NCI-H2029 (cell line): ENCODE data around the gene OBSCN.
"Not testable (repeated sequence)": the region's sequence is repeated elsewhere in the genome, so short reads cannot be mapped to it uniquely, and the experiment has no call there.

ENCODE experiments used
- DNase-seq: peaks from one replicate; lab custom pipeline; 2025; lab: John Stamatoyannopoulos, UW

Gene OBSCN

GRCh38 chr1:228212966-228213844 lies 5.4 kb downstream of the OBSCN start:
- DNase-seq, result peak; percentile 18

DNA sequence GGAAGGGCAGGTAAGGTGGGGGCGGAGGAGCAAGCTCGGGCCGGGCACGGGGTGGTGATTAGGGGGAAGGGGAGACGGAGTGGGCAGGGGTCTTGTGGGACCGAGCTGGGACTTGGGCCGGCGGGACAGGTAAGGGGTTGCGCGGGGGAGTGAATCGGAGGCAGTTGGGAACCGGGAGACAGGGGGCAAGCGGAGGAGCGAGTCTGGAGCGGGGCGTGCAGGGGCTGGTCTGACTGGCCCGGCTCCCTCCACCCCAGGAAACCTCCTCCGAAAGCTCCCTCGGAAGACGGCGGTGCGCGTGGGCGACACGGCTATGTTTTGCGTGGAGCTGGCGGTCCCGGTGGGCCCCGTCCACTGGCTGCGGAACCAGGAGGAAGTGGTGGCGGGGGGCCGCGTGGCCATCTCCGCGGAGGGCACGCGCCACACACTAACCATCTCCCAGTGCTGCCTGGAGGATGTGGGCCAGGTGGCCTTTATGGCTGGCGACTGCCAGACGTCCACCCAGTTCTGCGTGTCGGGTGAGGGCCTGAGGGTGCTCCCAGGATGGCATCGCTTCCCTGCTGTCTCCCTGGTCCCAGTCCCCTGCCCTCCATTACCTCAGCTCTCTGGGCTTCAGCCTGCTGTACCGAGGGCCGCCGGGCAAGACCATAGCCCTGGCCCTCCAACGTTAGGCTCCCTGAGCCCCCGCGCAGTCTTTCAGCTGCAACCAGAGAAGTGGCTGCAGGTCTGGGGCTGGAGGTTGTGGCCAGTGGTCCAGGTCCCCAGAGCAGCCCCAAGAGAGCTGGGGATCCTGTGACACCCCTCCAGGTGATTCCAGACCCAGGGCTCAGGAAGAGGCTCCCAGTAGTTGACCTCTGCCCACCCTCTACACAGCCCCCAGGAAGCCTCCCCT lies 6.3 kb downstream of the OBSCN start:
- no peak for DNase-seq

DNA sequence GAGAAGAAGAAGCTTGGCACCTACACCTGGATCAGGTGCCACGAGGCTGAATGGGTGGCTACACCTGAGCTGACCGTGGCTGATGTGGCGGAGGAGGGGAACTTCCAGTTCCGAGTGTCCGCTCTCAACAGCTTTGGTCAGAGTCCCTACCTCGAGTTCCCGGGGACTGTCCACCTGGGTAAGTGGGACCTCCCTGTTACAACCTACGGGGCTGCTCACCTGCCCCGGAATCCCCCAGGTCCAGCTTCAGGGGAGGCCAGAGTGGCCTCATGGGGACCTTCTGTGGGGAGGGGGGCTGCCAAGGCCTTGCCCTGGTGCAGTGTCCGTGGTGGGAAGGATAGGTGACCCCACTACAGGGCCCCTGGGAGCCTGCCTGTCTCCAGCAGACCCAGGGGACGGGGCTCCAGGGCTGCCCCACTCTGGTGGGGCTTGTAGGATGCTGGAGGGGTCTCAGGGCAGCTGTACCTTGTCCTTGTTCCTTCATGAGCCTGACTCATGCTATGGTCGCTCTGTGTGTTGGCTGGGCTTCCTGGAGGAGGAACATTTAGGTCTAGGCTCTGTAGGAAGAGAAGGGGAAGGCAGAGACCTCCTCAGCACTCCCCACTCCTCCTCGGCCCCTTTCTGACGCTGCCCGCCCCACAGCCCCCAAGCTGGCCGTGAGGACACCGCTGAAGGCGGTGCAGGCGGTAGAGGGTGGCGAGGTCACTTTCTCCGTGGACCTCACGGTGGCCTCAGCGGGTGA lies 7.2 kb downstream of the OBSCN start:
- no peak for DNase-seq

DNA sequence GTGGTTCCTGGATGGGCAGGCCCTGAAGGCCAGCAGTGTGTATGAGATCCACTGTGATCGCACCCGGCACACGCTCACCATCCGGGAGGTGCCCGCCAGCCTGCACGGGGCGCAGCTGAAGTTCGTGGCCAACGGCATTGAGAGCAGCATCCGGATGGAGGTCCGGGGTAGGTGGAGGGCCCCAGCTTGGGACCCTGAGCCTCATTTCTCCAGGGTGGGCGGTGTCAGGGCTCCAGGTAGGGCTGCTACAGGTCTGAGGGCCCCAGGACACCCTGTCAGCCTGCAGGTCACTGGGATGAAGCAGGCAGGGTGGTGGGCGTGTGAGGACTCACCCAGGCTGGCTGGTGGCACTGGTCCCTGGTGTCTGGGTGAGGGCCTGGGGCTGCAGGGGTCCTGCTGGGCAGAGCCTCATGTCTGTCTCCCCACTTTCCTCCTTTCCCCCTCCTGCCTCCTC lies 7.8 kb downstream of the OBSCN start:
- no peak for DNase-seq

- DNase-seq, result no peak
Observed at GRCh38 chr1:228216371-228217320, 8.8 kb downstream of the OBSCN start.

- DNase-seq, result no peak
Observed at GRCh38 chr1:228217551-228218344, 9.9 kb downstream of the OBSCN start.

GRCh38 chr1:228218513-228219244 lies 10.8 kb downstream of the OBSCN start:
- no peak for DNase-seq

GRCh38 chr1:228219245-228219961 lies 11.6 kb downstream of the OBSCN start:
- no peak for DNase-seq

GRCh38 chr1:228219962-228220780 lies 12.3 kb downstream of the OBSCN start:
- DNase-seq, result no peak

DNA sequence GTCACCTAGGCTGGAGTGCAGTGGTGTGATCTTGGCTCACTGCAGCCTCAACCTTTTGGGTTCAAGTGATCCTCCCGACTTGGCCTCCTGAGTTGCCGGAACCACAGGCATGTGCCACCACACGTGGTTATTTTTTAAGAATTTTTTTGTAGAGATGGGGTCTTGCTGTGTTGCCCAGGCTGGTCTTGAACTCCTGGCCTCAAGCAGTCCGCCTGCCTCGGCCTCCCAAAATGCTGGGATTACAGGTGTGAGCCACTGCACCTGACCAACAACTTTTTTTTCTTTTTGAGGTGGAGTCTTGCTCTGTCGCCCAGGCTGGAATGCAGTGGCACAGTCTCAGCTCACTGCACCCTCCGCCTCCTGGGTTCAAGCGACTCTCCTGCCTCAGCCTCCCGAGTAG lies 13.3 kb downstream of the OBSCN start:
- not testable (repeated sequence) for DNase-seq

- DNase-seq, result no peak
Observed at GRCh38 chr1:228222548-228222947, 14.7 kb downstream of the OBSCN start.

DNA sequence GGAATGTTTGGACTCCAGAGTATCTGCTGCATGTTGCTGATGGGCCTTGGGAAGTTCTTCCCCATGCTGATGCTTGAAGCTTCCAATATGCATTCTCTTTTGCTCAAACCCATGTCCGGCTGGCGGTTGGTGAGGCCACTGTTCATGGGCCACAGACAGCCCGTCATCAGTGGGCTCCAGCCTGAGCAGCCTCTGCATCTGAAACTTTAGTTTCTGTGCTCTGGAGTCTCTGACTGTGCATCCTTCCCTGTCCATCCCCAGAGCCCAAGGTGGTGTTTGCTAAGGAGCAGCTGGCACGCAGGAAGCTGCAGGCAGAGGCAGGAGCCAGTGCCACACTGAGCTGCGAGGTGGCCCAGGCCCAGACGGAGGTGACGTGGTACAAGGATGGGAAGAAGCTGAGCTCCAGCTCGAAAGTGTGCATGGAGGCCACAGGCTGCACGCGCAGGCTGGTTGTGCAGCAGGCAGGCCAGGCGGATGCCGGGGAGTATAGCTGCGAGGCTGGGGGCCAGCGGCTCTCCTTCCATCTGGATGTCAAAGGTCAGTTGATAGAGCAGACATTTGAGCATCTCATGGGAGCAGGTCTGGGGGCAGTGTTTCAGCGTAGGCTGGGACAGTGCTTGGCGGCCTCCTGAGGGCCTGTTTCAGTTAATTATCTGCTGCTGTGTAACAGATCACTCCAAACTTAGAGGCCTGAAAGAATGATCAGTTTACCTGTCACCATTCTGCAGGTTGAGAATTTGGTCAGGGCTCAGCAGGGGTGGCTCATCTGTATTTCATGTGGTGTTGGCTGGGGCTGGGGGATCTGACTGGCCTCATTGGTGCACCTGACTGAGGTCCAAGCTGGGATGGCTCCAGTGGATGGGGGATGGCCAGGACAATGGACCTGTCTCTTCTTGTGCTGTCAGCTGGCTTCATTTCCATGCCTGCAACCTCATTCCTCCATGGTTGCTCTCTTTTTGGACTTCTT lies 16.6 kb downstream of the OBSCN start:
- no peak for DNase-seq

DNA sequence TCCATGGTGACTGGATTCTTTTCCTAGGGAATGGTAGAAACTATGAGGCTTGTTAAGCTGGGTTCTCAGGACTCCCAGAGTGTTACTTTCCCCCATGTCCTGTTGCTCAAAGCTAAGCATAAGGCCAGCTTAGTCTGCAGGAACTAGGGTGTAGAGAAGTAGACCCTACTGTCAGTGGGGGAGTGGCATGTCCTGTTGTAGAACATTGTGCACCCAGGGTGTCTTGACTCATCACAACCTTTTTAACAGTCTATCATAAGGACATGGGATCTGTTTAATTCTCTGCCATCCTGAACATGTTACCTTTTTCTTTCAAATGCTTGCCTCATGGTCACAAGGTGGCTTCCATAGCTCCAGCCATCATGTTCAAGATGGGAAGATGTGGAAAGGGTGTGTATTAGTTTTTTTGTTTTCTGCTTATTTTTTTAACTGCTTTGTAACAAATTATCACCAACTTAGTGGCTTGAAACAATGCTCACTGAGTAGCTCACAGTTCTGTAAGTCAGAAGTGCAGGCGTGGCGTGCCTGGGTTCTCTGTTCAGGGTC lies 17.4 kb downstream of the OBSCN start:
- no peak for DNase-seq

DNA sequence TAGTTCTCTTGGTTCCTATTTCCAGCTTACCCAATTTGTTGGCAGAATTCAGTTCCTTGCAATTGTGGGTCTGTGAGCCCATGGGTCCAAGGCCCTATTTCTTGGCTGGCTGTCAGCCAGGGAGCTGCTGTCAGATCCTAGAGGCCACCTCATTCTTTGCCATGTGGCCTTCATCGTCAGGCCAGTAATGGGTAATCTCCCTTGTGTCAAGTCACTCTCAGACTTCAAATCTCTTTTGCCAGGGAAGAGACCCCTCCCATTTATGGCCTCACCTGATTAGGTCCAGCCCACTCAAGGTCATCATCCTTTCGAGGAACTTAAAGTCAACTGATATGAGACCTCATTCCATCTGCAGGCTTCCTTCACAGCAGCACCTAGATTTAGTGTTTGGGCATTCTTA lies 17.9 kb downstream of the OBSCN start:
- DNase-seq, result no peak

- DNase-seq, result no peak
Observed at GRCh38 chr1:228226141-228226874, 18.5 kb downstream of the OBSCN start.
